Activated CD8-positive, alpha-beta memory T cell treated with anti-CD3 and anti-CD28 coated beads, Interleukin-2, amount 50 U/mL, for 4 hours (primary cell): ENCODE results near the gene ETV6.
A peak's percentile ranks its signal among the peaks of the same experiment; 100 is the strongest.

Experiments used
- DNase-seq: peaks from one replicate; pipeline ENCODE4 v3.0.0-alpha.2; 2020

The ETV6 gene

GRCh38 chr12:11648514-11649412 is 711 bp upstream of the ETV6 start:
- DNase-seq, result peak; percentile 70

GRCh38 chr12:11650286-11651281 is 1.1 kb downstream of the ETV6 start:
- DNase-seq, result no peak

- DNase-seq, result no peak
Measured at GRCh38 chr12:11651381-11651780, 1.9 kb downstream of the ETV6 start.

- DNase-seq, result no peak
Measured at GRCh38 chr12:11651785-11652184, 2.3 kb downstream of the ETV6 start.

- no peak for DNase-seq
Measured at GRCh38 chr12:11652351-11653040, 3.0 kb downstream of the ETV6 start.

- DNase-seq, result peak; percentile 36
Measured at GRCh38 chr12:11653215-11653753, 3.8 kb downstream of the ETV6 start.

GRCh38 chr12:11654338-11654737 is 4.9 kb downstream of the ETV6 start:
- no peak for DNase-seq

GRCh38 chr12:11654802-11655201 is 5.3 kb downstream of the ETV6 start:
- DNase-seq, result no peak

GRCh38 chr12:11655842-11656241 is 6.4 kb downstream of the ETV6 start:
- no peak for DNase-seq

GRCh38 chr12:11656550-11656949 is 7.1 kb downstream of the ETV6 start:
- no peak for DNase-seq

DNA sequence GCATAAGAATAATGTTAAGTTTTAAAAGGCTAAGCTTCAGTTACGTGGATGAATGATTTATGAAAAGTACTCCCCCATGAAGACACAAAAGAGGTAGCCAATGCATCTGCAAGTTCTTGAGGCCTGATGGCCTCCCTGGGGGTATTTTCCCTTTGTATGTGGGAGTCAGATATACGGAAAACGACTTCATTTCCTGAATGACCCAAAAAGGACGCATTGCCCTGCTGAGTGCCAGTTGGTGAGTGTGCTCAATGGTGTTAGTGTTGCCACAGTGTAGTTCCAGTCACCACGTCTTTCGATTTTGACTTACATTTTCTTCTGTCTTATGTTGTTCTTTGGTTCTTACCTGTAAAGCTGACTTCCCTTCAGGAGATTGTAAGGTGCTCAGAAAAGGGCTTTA is 8.0 kb downstream of the ETV6 start:
- no peak for DNase-seq

DNA sequence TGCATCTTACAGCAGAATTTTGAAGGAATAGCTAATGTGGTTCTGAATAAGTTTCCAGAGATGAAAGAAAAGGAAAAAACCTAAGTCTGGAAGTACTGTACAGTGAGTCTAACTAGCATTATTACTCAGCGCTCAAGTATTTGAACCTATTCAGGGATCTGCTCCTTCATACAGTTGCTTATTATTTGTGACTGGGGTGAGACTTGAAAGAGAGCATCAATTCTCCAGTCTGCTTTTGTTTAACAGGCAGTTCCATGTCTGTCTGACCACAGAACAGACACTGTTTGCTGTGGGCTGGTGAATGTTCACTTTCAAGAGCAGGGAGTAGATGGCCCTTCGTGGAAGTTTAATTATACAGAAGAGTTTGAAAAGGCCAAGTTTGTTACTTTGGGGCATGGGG is 9.3 kb downstream of the ETV6 start:
- no peak for DNase-seq

- DNase-seq, result no peak
Measured at GRCh38 chr12:11660624-11661023, 11.2 kb downstream of the ETV6 start.

DNA sequence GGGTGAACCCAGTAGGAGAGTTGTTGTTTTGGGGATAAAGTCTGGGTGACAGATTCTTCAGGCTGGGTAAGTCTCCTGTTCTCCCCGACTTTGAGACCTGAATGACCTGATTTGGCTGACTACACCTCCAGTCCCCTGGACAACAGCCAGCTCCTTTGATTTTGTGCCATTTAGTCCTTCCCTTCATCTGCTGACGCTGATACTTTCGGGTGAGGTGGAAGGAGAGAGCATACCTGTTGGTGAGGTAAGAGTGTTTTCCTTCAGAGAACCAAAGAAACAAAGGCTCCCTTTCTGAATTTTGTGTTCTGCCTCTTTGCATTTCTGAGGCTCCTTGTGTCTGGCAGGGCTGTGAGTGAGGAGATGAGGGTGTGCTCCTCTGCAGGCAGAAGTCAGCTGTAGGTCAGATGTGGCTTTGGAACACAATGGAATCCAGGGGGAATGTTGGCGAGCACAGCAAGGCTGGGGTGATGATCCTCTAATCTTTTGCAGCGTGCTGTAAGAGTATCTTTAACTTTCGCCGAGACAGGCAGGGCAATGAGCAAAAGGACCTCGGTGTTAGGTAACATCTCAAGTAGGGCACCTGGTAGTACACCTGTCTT is 12.1 kb downstream of the ETV6 start:
- no peak for DNase-seq

DNA sequence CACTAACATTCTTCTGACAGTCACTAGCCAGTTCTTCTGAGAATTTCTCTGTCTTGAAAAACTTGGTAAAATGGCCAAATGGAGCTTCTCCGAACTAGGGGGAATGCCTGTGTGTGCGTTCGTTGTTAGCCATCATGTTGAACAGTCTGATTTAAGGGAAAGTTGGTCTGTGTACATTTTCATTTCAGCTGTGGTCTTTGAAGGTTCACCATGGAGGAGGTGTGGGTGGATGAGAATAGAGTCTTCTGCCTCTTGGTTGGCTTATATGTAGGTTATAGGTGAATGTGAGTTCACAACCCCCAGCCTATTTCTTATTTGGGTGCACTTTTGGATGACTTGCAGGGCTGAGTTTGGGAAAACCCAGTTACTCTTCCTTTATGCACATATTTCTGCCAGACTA is 12.9 kb downstream of the ETV6 start:
- DNase-seq, result no peak

- no peak for DNase-seq
Measured at GRCh38 chr12:11663130-11663529, 13.7 kb downstream of the ETV6 start.

DNA sequence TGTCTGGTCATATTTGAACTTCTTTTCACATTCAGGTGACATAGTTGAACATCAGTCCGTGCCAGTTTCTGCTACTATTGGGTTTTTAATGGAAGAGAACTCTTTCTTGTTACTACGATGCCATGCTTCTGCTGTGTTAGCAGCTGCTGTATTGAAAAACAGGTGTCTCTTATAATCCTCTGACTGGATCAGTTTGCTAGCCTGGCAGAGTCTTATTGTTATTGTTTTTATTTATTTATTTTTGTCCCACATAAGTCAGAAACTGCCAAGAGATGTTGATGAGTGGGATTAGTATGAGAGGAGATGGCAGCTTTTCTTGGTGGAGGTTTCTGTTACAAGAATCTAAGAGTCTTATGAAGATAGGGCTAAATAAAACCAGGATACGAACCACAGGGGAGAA is 14.6 kb downstream of the ETV6 start:
- DNase-seq, result no peak

- DNase-seq, result no peak
Measured at GRCh38 chr12:11666131-11667050, 16.9 kb downstream of the ETV6 start.

- DNase-seq, result no peak
Measured at GRCh38 chr12:11667171-11667570, 17.7 kb downstream of the ETV6 start.

DNA sequence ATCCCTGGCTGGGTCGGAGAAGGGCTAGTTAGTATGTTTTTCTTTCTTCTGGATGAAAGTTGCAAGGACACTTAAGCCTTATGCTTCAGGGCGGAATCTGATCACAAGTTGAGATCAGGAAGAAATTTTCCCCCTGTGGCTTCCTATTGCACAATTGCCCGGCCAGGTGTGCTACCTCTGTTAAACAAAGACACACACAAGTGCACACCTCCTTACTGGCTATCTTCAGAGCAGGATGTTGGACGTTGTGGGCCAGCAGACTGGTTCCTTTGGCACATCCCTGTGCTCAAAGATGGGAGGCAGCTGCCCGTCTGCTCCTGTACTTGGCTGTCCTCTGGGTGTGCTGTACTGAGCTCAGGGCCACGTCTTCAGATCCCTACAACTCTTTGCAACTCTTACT is 19.1 kb downstream of the ETV6 start:
- DNase-seq, result no peak

- DNase-seq, result no peak
Measured at GRCh38 chr12:11669348-11669747, 19.9 kb downstream of the ETV6 start.
